ENCODE results near the gene SLC7A6OS. TPM values are rescaled to one million over a fixed set of nuclear protein-coding genes. Genes with fewer than 3 reads are reported as not detected.

Gene SLC7A6OS
- total RNA-seq, 1 donor from 2014 or later: 10.3 TPM

DNA sequence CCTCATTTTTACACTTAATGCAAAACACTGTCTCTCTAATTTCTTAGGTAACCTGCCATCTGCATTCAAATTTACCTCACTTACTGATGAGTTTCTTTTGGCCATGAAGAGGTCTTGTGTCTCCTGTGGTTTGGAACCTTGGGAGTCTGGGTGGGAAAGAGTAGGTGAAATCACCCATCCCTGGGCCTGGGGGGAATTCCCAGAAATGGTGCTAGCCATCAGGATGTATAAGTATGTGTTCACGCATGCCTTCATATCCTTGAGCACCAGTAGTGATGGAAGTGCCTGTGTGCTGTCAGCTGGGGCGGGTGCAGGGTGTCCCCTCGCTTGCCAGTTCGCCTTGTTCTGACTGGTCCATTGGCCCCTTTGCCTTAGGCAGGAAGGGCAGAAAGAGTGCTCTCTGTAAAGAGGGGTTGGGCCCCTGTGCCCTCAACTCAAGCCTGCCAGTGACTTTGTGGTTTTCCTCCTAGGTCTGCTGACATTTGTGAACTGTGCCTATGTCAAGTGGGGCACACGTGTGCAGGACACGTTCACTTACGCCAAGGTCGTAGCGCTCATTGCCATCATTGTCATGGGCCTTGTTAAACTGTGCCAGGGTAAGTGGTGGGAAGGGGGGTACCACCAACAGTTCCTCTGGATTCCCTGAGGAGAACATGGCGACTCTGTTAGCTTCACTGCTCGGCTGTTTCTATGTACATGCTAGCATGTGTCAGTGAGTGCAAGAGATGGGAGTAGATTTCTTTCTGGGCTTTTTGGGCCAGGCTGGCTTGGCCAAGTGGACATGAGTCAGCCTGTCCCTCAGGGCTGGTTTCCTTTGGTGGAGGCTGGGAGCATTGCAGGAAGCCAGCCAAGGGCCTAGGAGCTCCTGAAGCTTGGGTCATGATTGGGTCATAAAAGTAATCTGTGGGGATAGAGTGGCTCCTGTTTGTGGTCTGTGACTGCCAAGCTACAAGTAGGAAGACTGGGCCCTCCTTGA lies 23.2 kb downstream of the SLC7A6OS start:
- no peak for TF ChIP-seq CTCF (conservative IDR thresholded peaks at IDR 0.05; ENCODE audit: low read depth, low read length)
- H3K4me3 ChIP-seq (ENCODE audit: low read depth, low read length): no peak overlapping the region
- no peak for DNase-seq (ENCODE audit: low read depth)

- DNase-seq (ENCODE audit: low read depth): no peak
- no peak overlapping the region for H3K4me3 ChIP-seq (ENCODE audit: low read depth, low read length)
- TF ChIP-seq CTCF (conservative IDR thresholded peaks at IDR 0.05; ENCODE audit: low read depth, low read length): no peak
Observed at GRCh38 chr16:68286153-68287074, 24.3 kb downstream of the SLC7A6OS start.

DNA sequence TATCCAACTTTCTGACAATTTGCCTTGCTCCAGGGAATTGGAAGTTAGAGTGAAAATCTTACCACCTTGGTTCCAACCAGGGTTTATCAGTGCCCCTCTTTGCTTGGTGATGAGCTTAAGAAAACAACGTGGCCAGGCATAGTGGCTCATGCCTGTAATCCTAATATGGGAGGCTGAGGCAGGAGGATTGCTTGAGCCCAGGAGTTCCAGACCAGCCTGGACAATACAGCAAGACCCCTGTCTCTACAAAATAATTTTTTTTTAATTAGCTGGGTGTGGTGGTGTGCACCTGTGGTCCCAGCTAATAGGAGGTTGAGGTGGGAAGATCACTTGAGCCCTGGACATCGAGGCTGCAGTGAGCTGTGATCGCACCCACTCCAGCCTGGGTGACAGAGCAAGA lies 25.1 kb downstream of the SLC7A6OS start:
- no peak overlapping the region for H3K4me3 ChIP-seq (ENCODE audit: low read depth, low read length)
- no peak for DNase-seq (ENCODE audit: low read depth)
- TF ChIP-seq CTCF (conservative IDR thresholded peaks at IDR 0.05; ENCODE audit: low read depth, low read length): no peak

DNA sequence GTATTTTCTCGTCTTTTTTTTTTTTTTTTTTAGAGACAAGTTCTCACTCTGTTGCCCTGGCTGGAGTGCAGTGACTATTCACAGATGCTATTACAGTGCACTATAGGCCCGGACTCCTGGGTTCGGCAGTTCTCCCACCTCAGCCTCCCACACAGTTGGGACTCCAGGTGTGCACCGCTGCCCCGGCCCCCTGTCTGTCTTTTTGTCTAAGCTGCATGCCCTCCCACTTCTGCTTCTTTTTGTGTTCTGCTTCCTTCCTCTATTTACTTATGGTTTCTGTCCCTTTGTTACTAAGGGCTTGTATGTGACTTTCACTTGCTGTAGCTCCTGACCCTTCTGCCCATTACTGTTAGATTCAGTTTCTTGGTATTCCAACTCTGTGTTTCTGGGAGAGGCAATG lies 25.9 kb downstream of the SLC7A6OS start:
- no peak for DNase-seq (ENCODE audit: low read depth)
- H3K4me3 ChIP-seq (ENCODE audit: low read depth, low read length): no peak overlapping the region
- TF ChIP-seq CTCF (conservative IDR thresholded peaks at IDR 0.05; ENCODE audit: low read depth, low read length): no peak

- DNase-seq (ENCODE audit: low read depth): no peak
- no peak for TF ChIP-seq CTCF (conservative IDR thresholded peaks at IDR 0.05; ENCODE audit: low read depth, low read length)
- no peak overlapping the region for H3K4me3 ChIP-seq (ENCODE audit: low read depth, low read length)
Observed at GRCh38 chr16:68283801-68284598, 26.7 kb downstream of the SLC7A6OS start.

GRCh38 chr16:68283346-68283745 lies 27.4 kb downstream of the SLC7A6OS start:
- H3K4me3 ChIP-seq (ENCODE audit: low read depth, low read length): no peak overlapping the region
- DNase-seq (ENCODE audit: low read depth): no peak
- no peak for TF ChIP-seq CTCF (conservative IDR thresholded peaks at IDR 0.05; ENCODE audit: low read depth, low read length)
